GM19193 (cell line): ENCODE results near the gene SOSTDC1.
A peak's percentile ranks its signal among the peaks of the same experiment; 100 is the strongest.

Experiments
- POLR2A ChIP-seq: IDR thresholded peaks from 4 replicates; pipeline ENCODE4 v1.6.1; 2011; ENCODE audit not compliant: insufficient read depth, insufficient read length; ENCODE audit errors: extremely low read depth

SOSTDC1 gene

GRCh38 chr7:16428672-16429071 is 36.9 kb downstream of the SOSTDC1 start:
- TF ChIP-seq POLR2A, result no peak

- no peak for TF ChIP-seq POLR2A
Observed at GRCh38 chr7:16428182-16428581, 37.4 kb downstream of the SOSTDC1 start.

- TF ChIP-seq POLR2A, result no peak
Observed at GRCh38 chr7:16423761-16424160, 41.8 kb downstream of the SOSTDC1 start.

GRCh38 chr7:16422917-16423316 is 42.6 kb downstream of the SOSTDC1 start:
- TF ChIP-seq POLR2A, result no peak

GRCh38 chr7:16422103-16422435 is 43.5 kb downstream of the SOSTDC1 start:
- no peak for TF ChIP-seq POLR2A

- TF ChIP-seq POLR2A, result no peak
Observed at GRCh38 chr7:16421333-16422102, 44.0 kb downstream of the SOSTDC1 start, which contains the start of gene CRPPA. CRPPA (minus strand) TSS chr7:16421538; CDS start chr7:16421322, 216 bp downstream.

GRCh38 chr7:16420649-16421332 is 44.7 kb downstream of the SOSTDC1 start:
- TF ChIP-seq POLR2A, result peak; percentile 78

GRCh38 chr7:16420329-16420648 is 45.2 kb downstream of the SOSTDC1 start:
- no peak for TF ChIP-seq POLR2A

GRCh38 chr7:16419859-16420258 is 45.7 kb downstream of the SOSTDC1 start:
- TF ChIP-seq POLR2A, result no peak

GRCh38 chr7:16419126-16419525 is 46.4 kb downstream of the SOSTDC1 start:
- TF ChIP-seq POLR2A, result no peak

GRCh38 chr7:16417906-16418305 is 47.6 kb downstream of the SOSTDC1 start:
- TF ChIP-seq POLR2A, result no peak

GRCh38 chr7:16416289-16417282 is 49.0 kb downstream of the SOSTDC1 start:
- no peak for TF ChIP-seq POLR2A

- TF ChIP-seq POLR2A, result no peak
Observed at GRCh38 chr7:16412274-16413254, 53.0 kb downstream of the SOSTDC1 start.
